Stomach (tissue), 9 donors: ENCODE data around the gene HNF4A. TPM values are rescaled to one million over a fixed set of nuclear protein-coding genes. Genes with fewer than 3 reads are reported as not detected.
A peak's percentile ranks its signal among the peaks of the same experiment; 100 is the strongest.

ENCODE experiments used
- DNase-seq, 2 donors: peaks; one replicate each; pipeline versions ENCODE4 v3.0.0 to v3.0.0-alpha.2; 2013 to 2019
- H3K27ac ChIP-seq, 5 donors: fragments of 200-600 bp in 4 of 5; sonication (generic) in 4 of 5; one replicate each; pipeline ENCODE4 v1.5.1; 2013 to 2019; ENCODE audit warnings: mild to moderate bottlenecking in 1 of 5, moderate library complexity in 1 of 5
- H3K27me3 ChIP-seq, 3 donors: fragments of 200-600 bp; sonication (generic); one replicate each; pipeline ENCODE4 v1.5.1; 2017 to 2019; ENCODE audit warnings: mixed run types in 1 of 3
- H3K36me3 ChIP-seq, 4 donors: fragments of 200-600 bp; sonication (generic); 1 replicate in 3 of 4; 2 replicates in 1 of 4; pipeline ENCODE4 v1.5.1; 2016 to 2019
- H3K4me1 ChIP-seq, 4 donors: fragments of 200-600 bp; sonication (generic); one replicate each; pipeline ENCODE4 v1.5.1; 2016 to 2019
- H3K4me3 ChIP-seq, 4 donors: fragments of 200-600 bp; sonication (generic) in 3 of 4; one replicate each; pipeline ENCODE4 v1.5.1; 2016 to 2019; ENCODE audit warnings: mild to moderate bottlenecking in 1 of 4
- H3K9me3 ChIP-seq, 4 donors: fragments of 200-600 bp; sonication (generic); one replicate each; pipeline ENCODE4 v1.5.1; 2016 to 2019
- CTCF ChIP-seq, 7 experiments: fragments of 450-650 bp in 4 of 7; fragments of 200-600 bp in 3 of 7; sonication (generic) in 3 of 7; IDR thresholded peaks; one replicate each; pipeline ENCODE4 v1.5.1; 2016 to 2019; ENCODE audit warnings: antibody characterized with exemption in 7 of 7, control low read depth in 2 of 7, mild to moderate bottlenecking in 1 of 7
- EP300 ChIP-seq: sonication (generic); formaldehyde crosslinking; IDR thresholded peaks from one replicate; pipeline ENCODE4 v1.6.1; 2017; ENCODE audit warnings: antibody characterized with exemption
- POLR2A ChIP-seq, 4 donors: fragments of 450-650 bp; IDR thresholded peaks; one replicate each; pipeline ENCODE4 v1.6.1; 2016; ENCODE audit warnings: antibody characterized with exemption in 4 of 4, control low read depth in 2 of 4, mild to moderate bottlenecking in 1 of 4, moderate library complexity in 1 of 4
- POLR2AphosphoS5 ChIP-seq, 3 donors: sonication (generic); formaldehyde crosslinking; IDR thresholded peaks; one replicate each; pipeline ENCODE4 v1.6.1; 2016; ENCODE audit warnings: antibody characterized with exemption in 3 of 3
- WGBS, 5 donors: extraction: QIAGEN DNeasy Blood & Tissue Kit in 3 of 5; methylation state at CpG; one replicate each; pipeline versions ENCODE4 v1.1.5 to v1.1.7; 2013 to 2018; 5-methylcytosine and 5-hydroxymethylcytosine counted together
- intact Hi-C: fragments of 100-400 bp; cut with DNase I; formaldehyde crosslinking; loops from one replicate; pipeline ENCODE4 v1.15.1; 2023; ENCODE audit warnings: low total_unique reads
- polyA plus RNA-seq, 3 donors: library from polyadenylated mRNA; stranded (reverse); fragments of 200-250 nt; gene quantifications; one replicate each; pipeline ENCODE4 v1.2.3, GENCODE V29; 2013
- total RNA-seq, 5 donors: library from RNA; depleted of rRNA; stranded (reverse); fragments of >200 nt; gene quantifications; one replicate each; pipeline versions ENCODE4 v1.1.0 to v1.2.3, GENCODE V29; 2014 to 2016
- donor health status: healthy with polysubstance abuse.
- donor health status: Bipolar disorder and iron deficiency.
- donor health status: healthy.

HNF4A gene
- total and polyA plus RNA-seq, 8 donors: 1.3 to 64.8 (median 23.5) TPM

GRCh38 chr20:44433751-44434538 is 78.4 kb downstream of the HNF4A start:
- DNase-seq: peak in 1 of 2 donors; percentile 74
- Histone ChIP-seq H3K27me3 (peaks cover 0 to 31% (median 0%) of the 10 kb centered on the region in 3 donors), H3K36me3 (peaks cover 0 to 11% (median 4%) of the 10 kb centered on the region in 4 donors), H3K4me3 (no peak overlapping the region), H3K27ac (peak overlapping the region in 1 of 5 donors; percentile 14), H3K4me1 (no peaks in the 10 kb centered on the region), H3K9me3 (no peaks in the 10 kb centered on the region)
- WGBS, 5 donors: 39 to 61% (median 53%) methylated on average over 24 of the region's 24 CpGs
- intact Hi-C loops: no loop called here
- no peak for TF ChIP-seq POLR2AphosphoS5 (IDR thresholded peaks at IDR 0.05)
- no peak for TF ChIP-seq POLR2A (IDR thresholded peaks at IDR 0.05)
- no peak for TF ChIP-seq CTCF (IDR thresholded peaks at IDR 0.05)
- TF ChIP-seq EP300: no peak

- H3K27me3 ChIP-seq: peaks cover 0 to 30% (median 0%) of the 10 kb centered on the region in 3 donors
- intact Hi-C loops: no loop called here
- TF ChIP-seq POLR2AphosphoS5 (IDR thresholded peaks at IDR 0.05) (peak in 2 of 3 donors; percentile 11 to 20), CTCF (IDR thresholded peaks at IDR 0.05) (no peak), POLR2A (IDR thresholded peaks at IDR 0.05) (no peak)
- H3K36me3 ChIP-seq: no peaks in the 10 kb centered on the region
- no peaks in the 10 kb centered on the region for H3K9me3 ChIP-seq
- H3K4me1 ChIP-seq: no peaks in the 10 kb centered on the region
- H3K27ac ChIP-seq: peak overlapping the region in 2 of 5 donors; percentile 9 to 20
- DNase-seq: peak in 1 of 2 donors; percentile 40
- no peak overlapping the region for H3K4me3 ChIP-seq
- WGBS, 5 donors: 65 to 70% (median 70%) methylated on average over 12 of the region's 12 CpGs
Measured at GRCh38 chr20:44435630-44436335, 80.3 kb downstream of the HNF4A start.

- peaks cover 0 to 28% (median 0%) of the 10 kb centered on the region in 3 donors for H3K27me3 ChIP-seq
- no peaks in the 10 kb centered on the region for H3K9me3 ChIP-seq
- WGBS, 5 donors: 72 to 77% (median 75%) methylated on average over 11 to 12 of the region's 12 CpGs
- intact Hi-C loops: no loop called here
- no peak for TF ChIP-seq EP300
- TF ChIP-seq POLR2A (IDR thresholded peaks at IDR 0.05): no peak
- TF ChIP-seq CTCF (IDR thresholded peaks at IDR 0.05): no peak
- TF ChIP-seq POLR2AphosphoS5 (IDR thresholded peaks at IDR 0.05): no peak
- H3K4me1 ChIP-seq: no peaks in the 10 kb centered on the region
- H3K36me3 ChIP-seq: no peaks in the 10 kb centered on the region
- no peak for DNase-seq
- H3K4me3 ChIP-seq: no peak overlapping the region
- peak overlapping the region in 1 of 5 donors; percentile 9 for H3K27ac ChIP-seq
Measured at GRCh38 chr20:44436393-44436792, 80.9 kb downstream of the HNF4A start.

- WGBS, 5 donors: 92 to 98% (median 94%) methylated on average over 5 of the region's 5 CpGs
- Histone ChIP-seq H3K4me3 (no peak overlapping the region), H3K27me3 (peaks cover 0 to 32% (median 0%) of the 10 kb centered on the region in 3 donors), H3K9me3 (no peaks in the 10 kb centered on the region), H3K27ac (no peak overlapping the region), H3K4me1 (no peaks in the 10 kb centered on the region), H3K36me3 (no peaks in the 10 kb centered on the region)
- TF ChIP-seq POLR2A (IDR thresholded peaks at IDR 0.05): no peak
- no peak for DNase-seq
- intact Hi-C loops: no loop called here
Measured at GRCh38 chr20:44437497-44437896, 82.0 kb downstream of the HNF4A start.
